ENCODE measurements around the gene NEURL1B.
A peak's percentile ranks its signal among the peaks of the same experiment; 100 is the strongest.

Gene NEURL1B

DNA sequence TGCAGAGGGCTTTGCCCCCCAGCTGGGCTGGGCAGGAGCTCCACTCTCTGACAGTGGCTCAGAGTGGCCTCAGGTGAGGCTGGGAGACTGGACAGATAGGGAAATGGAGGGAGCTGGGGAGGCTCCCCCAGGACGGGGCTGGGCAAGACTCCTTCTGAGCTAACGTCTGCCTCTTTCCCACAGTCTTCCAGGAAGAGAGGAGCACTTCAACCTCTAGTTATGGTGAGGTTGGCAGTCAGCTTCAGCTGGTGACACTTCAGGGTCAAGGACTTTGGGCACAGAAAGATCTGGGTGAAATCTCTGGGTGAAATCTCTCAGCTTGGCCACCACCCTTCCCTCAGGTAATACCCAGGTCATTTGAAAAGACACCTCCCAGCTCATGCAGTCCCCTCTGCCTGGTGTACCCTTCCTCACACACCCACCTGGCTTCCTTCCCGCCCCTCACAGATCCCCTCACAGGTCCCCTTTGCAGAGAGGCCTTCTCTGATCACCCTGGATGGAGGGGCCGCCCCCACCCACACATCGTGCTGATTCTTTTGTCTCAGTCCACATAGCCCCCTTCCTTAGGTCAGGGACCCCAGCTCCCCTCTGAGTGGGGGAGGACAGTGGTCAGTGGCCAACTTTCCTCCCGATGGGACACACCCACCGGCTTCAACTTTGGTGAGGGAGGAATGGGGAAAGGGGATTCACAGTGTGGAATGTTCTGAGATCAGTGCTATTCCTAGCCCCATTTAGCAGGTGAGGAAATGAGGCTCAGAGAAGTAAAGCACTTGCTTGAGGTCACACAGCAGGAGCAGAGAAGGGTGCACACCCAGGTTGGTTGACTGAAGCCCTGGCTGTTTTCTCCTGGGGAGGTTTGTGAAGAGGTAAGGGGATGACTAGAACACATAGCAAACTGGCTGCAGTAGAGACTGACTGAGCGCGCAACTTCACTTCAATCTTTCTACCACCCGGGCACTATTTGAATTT, 15.8 kb upstream of the NEURL1B start:
- no peak for DNase-seq (ENCODE audit: low spot score)
- Histone ChIP-seq H3K27ac (no peak overlapping the region), H3K4me3 (no peak overlapping the region)
- TF ChIP-seq, protein P1, sequence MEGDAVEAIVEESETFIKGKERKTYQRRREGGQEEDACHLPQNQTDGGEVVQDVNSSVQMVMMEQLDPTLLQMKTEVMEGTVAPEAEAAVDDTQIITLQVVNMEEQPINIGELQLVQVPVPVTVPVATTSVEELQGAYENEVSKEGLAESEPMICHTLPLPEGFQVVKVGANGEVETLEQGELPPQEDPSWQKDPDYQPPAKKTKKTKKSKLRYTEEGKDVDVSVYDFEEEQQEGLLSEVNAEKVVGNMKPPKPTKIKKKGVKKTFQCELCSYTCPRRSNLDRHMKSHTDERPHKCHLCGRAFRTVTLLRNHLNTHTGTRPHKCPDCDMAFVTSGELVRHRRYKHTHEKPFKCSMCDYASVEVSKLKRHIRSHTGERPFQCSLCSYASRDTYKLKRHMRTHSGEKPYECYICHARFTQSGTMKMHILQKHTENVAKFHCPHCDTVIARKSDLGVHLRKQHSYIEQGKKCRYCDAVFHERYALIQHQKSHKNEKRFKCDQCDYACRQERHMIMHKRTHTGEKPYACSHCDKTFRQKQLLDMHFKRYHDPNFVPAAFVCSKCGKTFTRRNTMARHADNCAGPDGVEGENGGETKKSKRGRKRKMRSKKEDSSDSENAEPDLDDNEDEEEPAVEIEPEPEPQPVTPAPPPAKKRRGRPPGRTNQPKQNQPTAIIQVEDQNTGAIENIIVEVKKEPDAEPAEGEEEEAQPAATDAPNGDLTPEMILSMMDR (IDR thresholded peaks at IDR 0.05): no peak

- TF ChIP-seq, protein P1 (IDR thresholded peaks at IDR 0.05): no peak
- H3K4me3 ChIP-seq: no peak overlapping the region
- DNase-seq (ENCODE audit: low spot score): no peak
- H3K27ac ChIP-seq: no peak overlapping the region
These were observed 15.0 kb upstream of the NEURL1B start for GRCh38 chr5:172626031-172626581.

- DNase-seq (ENCODE audit: low spot score): peak; percentile 17
- TF ChIP-seq, protein P1 (IDR thresholded peaks at IDR 0.05): no peak
- H3K4me3 ChIP-seq: no peak overlapping the region
- no peak overlapping the region for H3K27ac ChIP-seq
These were observed 11.0 kb upstream of the NEURL1B start for GRCh38 chr5:172630082-172630481.

- TF ChIP-seq, protein P1 (IDR thresholded peaks at IDR 0.05): no peak
- Histone ChIP-seq H3K27ac (no peak overlapping the region), H3K4me3 (no peak overlapping the region)
- peak; percentile 49 for DNase-seq (ENCODE audit: low spot score)
These were observed 10.6 kb upstream of the NEURL1B start for GRCh38 chr5:172630482-172630881.

DNA sequence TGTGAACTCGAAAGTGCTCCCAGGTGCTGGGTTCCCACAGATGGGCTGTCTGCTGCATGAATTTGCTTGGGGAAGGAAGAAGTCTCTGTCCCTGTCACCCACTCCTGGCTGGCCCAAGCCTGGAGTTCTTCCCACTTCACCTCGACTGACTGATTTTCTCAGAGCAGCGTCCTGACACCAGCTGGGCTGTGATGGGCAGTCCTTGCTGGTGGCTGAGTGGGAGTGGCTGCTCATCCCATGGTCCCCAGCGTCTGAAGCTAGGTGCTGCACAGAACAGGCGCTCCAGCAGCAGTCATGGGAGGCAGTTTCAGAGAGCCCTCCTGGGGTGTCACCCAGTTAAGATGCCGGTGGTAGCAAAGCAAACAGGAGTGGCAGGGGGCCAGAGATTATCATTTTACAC, 10.1 kb upstream of the NEURL1B start:
- no peak overlapping the region for H3K4me3 ChIP-seq
- H3K27ac ChIP-seq: no peak overlapping the region
- TF ChIP-seq, protein P1 (IDR thresholded peaks at IDR 0.05): no peak
- DNase-seq (ENCODE audit: low spot score): peak; percentile 43

DNA sequence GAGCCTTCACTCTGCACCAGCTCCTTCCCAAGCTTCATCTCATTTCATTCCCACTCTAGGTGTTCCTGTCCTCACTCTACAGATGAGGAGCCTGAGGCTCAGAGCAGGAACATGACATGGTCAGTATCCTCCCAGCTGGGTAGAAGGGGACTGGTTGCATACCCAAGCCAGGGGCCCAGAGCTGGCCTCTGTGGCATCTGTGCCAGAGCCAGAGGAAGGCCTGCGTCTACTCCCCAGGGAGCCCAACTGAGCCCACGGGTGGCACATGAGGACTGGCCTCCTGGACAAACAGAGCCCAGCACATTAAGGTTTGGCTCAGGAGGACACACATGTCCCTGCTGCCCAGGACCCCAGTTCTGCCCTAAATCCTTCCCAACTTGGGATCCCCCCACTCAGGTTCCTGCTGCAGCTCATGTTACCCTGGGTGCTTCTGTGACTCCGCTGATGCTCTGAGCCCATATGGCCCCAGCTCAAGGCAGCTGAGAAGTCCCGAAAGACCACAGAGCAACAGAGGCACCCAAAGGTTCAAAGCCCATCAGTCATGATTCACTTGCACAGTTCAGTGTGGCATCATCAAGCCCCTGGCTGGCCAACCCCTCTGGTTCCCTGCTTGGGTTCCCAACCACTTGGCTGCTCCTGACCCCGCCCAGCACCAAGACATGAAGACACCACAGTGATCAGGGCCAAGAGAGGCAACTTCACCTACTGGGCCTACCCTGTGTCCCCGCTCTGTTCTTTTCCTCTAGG, 8.5 kb upstream of the NEURL1B start:
- TF ChIP-seq, protein P1 (IDR thresholded peaks at IDR 0.05): no peak
- Histone ChIP-seq H3K27ac (no peak overlapping the region), H3K4me3 (no peak overlapping the region)
- peak; percentile 63 for DNase-seq (ENCODE audit: low spot score)

Measured in coronary artery (tissue), 2 donors.